GM21526 (cell line): ENCODE results near the gene RFX1.
"Not testable (repeated sequence)": the region's sequence is repeated elsewhere in the genome, so short reads cannot be mapped to it uniquely, and the experiment has no call there.

Experiments used
- ATAC-seq: cut with Tn5 transposase; IDR thresholded peaks from one replicate; pipeline ENCODE4 v1.9.1; 2021; ENCODE audit warnings: moderate library complexity; ENCODE audit not compliant: unreplicated experiment, low FRiP score

Gene RFX1

DNA sequence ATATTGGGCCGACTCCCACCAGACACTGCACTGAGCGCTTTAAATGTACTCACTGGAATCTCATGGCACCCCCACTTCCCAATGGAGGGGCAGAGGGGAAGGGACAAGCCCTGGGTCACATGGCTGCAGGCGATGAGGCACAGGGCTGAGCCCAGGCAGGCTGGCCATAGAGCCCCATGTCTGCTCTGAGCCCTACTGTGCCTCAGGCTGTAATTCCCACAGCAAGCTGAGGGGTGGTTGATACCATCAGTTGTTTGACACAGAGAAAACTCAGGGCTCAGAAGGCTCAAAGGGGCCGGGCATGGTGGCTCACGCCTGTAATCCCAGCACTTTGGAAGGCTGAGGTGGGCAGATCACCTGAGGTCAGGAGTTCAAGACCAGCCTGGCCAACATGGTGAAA, 25.1 kb downstream of the RFX1 start:
- no peak for ATAC-seq

GRCh38 chr19:13980340-13980739, 25.8 kb downstream of the RFX1 start:
- no peak for ATAC-seq

DNA sequence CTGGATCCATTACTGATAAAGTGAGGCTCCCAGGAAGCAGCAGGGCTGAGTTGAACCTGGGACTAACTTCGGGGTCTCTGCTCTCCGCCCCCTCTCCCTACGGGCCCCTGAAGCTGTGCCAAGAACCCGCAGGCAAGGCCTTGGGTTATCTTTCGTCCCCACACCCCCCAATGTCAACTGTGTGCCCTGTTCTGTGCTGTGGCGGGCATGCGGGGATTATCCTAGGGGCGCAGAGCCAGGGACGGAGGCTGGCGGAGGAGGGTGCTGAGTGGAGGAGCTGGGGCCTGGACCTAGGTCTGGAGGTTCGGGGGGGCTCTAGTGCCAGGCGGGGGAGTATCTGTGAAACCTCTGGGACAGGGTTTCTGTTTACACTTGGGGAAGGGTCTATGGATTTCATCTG, 26.4 kb downstream of the RFX1 start:
- ATAC-seq, result no peak

DNA sequence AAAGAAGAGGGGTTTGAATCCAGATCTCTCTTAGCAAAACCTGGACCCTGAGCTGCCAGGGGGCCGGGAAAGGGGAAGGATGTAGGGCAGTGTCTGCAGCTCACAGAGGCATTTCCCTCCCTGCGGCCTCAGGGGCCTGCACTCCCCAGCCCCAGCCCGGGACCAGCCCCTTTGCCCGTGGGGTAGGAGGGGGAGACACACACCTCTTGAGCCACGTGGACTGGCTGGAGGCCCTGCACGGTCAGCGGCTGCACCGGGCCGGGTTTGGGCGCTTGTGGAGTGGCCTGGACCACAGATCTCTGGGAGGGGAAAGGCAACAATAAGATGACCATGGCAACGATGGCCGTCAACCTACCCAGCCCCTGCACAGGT, 26.9 kb downstream of the RFX1 start:
- no peak for ATAC-seq

GRCh38 chr19:13978351-13979243, 27.5 kb downstream of the RFX1 start:
- no peak for ATAC-seq

GRCh38 chr19:13977803-13978202, 28.3 kb downstream of the RFX1 start:
- ATAC-seq, result no peak

DNA sequence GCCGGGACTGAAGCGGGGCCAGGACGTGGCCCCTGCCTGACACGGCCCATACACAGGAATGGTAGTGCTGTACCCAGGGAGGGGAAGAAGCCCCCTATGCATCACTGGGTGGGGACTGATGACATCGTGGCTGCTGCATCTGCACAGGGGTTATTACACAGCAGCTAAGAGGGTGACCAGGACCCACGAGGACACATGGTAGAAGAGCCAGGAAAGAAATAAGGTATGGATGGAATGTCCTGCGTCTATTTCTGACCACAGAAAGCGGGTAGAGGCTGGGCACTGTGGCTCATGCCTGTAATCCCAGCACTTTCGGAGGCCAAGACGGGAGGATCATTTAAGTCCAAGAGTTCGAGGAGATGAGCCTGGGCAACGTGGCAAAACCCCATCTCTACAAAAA, 29.7 kb downstream of the RFX1 start:
- ATAC-seq, result no peak

DNA sequence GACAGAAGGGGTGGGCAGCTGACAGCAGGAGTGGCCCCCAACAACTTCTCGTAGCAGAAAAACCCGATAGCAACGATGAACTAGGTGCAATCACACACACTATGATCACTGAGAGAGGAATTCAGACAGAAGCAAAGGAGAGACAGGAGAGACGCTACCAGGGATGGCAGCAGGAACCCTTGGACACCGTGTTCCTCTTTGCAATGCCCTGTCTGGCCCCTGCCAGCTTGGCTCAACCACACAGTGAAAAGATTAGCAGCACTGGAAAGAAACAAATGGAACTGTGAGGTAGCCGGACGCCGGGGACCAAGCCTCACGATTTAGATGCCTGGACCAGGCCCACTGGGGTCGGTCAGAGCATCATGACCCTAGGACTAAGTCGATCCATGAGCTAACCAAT, 30.2 kb downstream of the RFX1 start:
- ATAC-seq, result no peak

- ATAC-seq, result no peak
Measured at GRCh38 chr19:13974073-13974472, 32.0 kb downstream of the RFX1 start.

DNA sequence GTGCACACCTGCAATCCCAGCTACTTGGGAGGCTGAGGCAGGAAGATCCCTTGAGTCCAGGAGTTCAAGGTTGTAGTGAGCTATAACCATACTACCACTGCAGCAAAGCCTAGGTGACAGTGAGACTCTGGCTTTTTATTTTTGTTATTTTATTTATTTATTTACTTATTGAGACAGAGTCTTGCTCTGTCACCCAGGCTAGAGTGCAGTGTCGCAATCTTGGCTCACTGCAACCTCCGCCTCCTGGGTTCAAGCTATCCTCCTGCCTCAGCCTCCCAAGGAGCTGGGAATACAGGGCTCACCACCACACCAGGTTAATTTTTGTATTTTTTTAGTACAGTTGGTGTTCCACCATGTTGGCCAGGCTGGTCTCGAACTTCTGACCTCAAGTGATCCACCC, 32.6 kb downstream of the RFX1 start:
- not testable (repeated sequence) for ATAC-seq

DNA sequence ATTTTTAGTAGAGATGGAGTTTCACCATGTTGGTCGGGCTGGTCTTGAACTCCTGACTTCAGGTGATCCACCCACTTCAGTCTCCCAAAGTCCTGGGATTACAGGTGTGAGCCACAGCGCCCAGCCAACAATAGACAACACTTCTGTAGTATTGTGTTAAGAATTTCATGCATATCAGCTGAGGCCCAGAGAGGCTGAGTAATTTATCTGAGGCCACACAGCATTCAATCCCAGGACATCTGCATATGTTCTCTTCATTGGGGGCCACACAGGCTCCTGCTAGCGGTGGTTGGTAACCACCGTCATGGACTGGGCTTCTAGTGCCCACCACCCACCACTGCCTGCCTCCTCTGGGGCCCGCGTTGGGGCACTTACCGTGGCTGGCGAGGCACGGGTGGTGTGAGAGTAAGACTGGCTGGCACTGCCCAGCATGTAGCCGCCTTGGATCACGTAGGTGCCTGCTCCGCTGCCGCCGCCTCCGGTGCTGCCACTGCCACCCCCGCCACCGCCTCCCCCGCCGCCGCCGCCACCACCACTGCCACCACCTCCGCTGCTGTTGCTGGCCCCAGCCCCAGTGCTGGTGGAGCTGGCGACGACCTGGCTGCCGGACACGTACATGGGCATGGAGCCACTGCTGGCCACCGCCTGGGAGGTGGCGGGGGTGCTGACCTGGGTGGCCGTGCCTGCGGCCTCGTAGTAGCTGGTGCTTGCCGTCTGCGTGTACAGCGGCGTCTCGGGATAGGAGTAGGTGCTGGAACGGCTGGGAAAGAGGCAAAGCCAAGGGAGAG, 33.6 kb downstream of the RFX1 start:
- no peak for ATAC-seq

GRCh38 chr19:13971868-13972267, 34.3 kb downstream of the RFX1 start:
- not testable (repeated sequence) for ATAC-seq

- no peak for ATAC-seq
Measured at GRCh38 chr19:13969897-13970296, 36.2 kb downstream of the RFX1 start.

- no peak for ATAC-seq
Measured at GRCh38 chr19:13968999-13969398, 37.1 kb downstream of the RFX1 start.

DNA sequence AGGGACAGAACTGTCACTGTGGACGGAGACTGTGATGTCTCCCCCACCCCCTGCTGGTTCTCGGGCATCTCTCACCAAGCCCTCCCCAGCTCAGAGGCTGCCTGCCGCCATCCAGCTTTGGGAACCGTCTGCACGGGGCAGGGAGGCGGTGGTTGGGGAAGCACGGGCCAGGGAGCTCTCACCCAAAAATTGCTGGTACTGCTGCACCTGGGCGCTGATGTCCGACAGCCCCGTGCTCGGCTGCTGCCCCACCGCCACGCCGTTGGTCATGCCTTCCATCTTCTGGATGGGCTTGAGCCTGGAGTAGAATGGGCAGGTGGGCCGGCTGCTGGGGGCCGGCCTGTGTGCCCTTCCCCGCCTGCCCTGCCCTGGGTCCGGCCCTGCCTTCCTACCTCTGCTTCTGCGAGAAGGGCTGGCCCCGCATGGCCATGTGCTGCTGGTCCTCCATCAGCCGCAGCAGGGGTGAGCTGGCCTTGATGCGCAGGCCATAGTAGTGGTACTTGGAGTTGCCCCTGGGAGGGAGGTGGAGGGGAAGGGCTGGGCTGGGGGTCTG, 37.7 kb downstream of the RFX1 start:
- ATAC-seq, result no peak

- ATAC-seq, result not testable (repeated sequence)
Measured at GRCh38 chr19:13967206-13967605, 38.9 kb downstream of the RFX1 start.

GRCh38 chr19:13966684-13967128, 39.4 kb downstream of the RFX1 start:
- ATAC-seq, result no peak

GRCh38 chr19:13965926-13966683, 40.0 kb downstream of the RFX1 start:
- no peak for ATAC-seq

GRCh38 chr19:13965377-13965896, 40.7 kb downstream of the RFX1 start:
- ATAC-seq, result no peak

GRCh38 chr19:13964776-13965175, 41.3 kb downstream of the RFX1 start:
- ATAC-seq, result no peak
